ENCODE measurements around the gene PRPF6.

The PRPF6 gene

GRCh38 chr20:63942969-63943807, 37.7 kb upstream of the PRPF6 start:
- Mint-ChIP-seq H3K4me1 (peaks cover 33% of the 10 kb centered on the region), H3K4me3 (no peak overlapping the region), H3K9me3 (peaks cover 3% of the 10 kb centered on the region), H3K27ac (no peak overlapping the region), H3K36me3 (peaks cover 39% of the 10 kb centered on the region), H3K27me3 (no peaks in the 10 kb centered on the region)
- ATAC-seq, result no peak

GRCh38 chr20:63943808-63944077, 37.2 kb upstream of the PRPF6 start:
- no peak for ATAC-seq
- Mint-ChIP-seq H3K27ac (no peak overlapping the region), H3K9me3 (peaks cover 3% of the 10 kb centered on the region), H3K4me3 (no peak overlapping the region), H3K4me1 (peaks cover 39% of the 10 kb centered on the region), H3K27me3 (no peaks in the 10 kb centered on the region), H3K36me3 (peaks cover 39% of the 10 kb centered on the region)

- Mint-ChIP-seq H3K27me3 (no peaks in the 10 kb centered on the region), H3K4me1 (peaks cover 45% of the 10 kb centered on the region), H3K4me3 (no peak overlapping the region), H3K36me3 (peaks cover 39% of the 10 kb centered on the region), H3K9me3 (peaks cover 3% of the 10 kb centered on the region), H3K27ac (no peak overlapping the region)
- no peak for ATAC-seq
These were observed 36.6 kb upstream of the PRPF6 start for GRCh38 chr20:63944078-63944941.

GRCh38 chr20:63945031-63945658, 35.8 kb upstream of the PRPF6 start:
- ATAC-seq, result no peak
- H3K4me3 Mint-ChIP-seq, result no peak overlapping the region
- peaks cover 53% of the 10 kb centered on the region for H3K4me1 Mint-ChIP-seq
- H3K9me3 Mint-ChIP-seq, result peaks cover 3% of the 10 kb centered on the region
- H3K27me3 Mint-ChIP-seq, result no peaks in the 10 kb centered on the region
- no peak overlapping the region for H3K27ac Mint-ChIP-seq
- H3K36me3 Mint-ChIP-seq, result peaks cover 37% of the 10 kb centered on the region

GRCh38 chr20:63945921-63946920, 34.7 kb upstream of the PRPF6 start:
- Mint-ChIP-seq H3K27me3 (no peaks in the 10 kb centered on the region), H3K36me3 (peaks cover 26% of the 10 kb centered on the region), H3K9me3 (peaks cover 3% of the 10 kb centered on the region), H3K27ac (no peak overlapping the region), H3K4me3 (no peak overlapping the region), H3K4me1 (peaks cover 59% of the 10 kb centered on the region)
- ATAC-seq, result no peak

GRCh38 chr20:63946986-63947637, 33.8 kb upstream of the PRPF6 start:
- H3K4me1 Mint-ChIP-seq, result peaks cover 59% of the 10 kb centered on the region
- peak overlapping the region; percentile 80 for H3K27ac Mint-ChIP-seq
- ATAC-seq, result no peak
- no peaks in the 10 kb centered on the region for H3K27me3 Mint-ChIP-seq
- peak overlapping the region; percentile 73 for H3K4me3 Mint-ChIP-seq
- no peaks in the 10 kb centered on the region for H3K9me3 Mint-ChIP-seq
- peaks cover 19% of the 10 kb centered on the region for H3K36me3 Mint-ChIP-seq

- Mint-ChIP-seq H3K36me3 (peaks cover 14% of the 10 kb centered on the region), H3K4me3 (peak overlapping the region; percentile 73), H3K4me1 (peaks cover 61% of the 10 kb centered on the region), H3K9me3 (no peaks in the 10 kb centered on the region), H3K27me3 (no peaks in the 10 kb centered on the region), H3K27ac (peak overlapping the region; percentile 80)
- ATAC-seq, result peak; percentile 59
These were observed 33.1 kb upstream of the PRPF6 start for GRCh38 chr20:63947638-63948456.

GRCh38 chr20:63950701-63951397, 30.1 kb upstream of the PRPF6 start:
- ATAC-seq, result no peak
- peak overlapping the region; percentile 55 for H3K27ac Mint-ChIP-seq
- H3K4me3 Mint-ChIP-seq, result no peak overlapping the region
- no peaks in the 10 kb centered on the region for H3K9me3 Mint-ChIP-seq
- no peaks in the 10 kb centered on the region for H3K36me3 Mint-ChIP-seq
- no peaks in the 10 kb centered on the region for H3K27me3 Mint-ChIP-seq
- H3K4me1 Mint-ChIP-seq, result peaks cover 87% of the 10 kb centered on the region

- H3K4me1 Mint-ChIP-seq, result peaks cover 87% of the 10 kb centered on the region
These were observed 29.3 kb upstream of the PRPF6 start for GRCh38 chr20:63951398-63952209.

GRCh38 chr20:63952210-63952535, 28.8 kb upstream of the PRPF6 start:
- Mint-ChIP-seq H3K4me1 (peaks cover 84% of the 10 kb centered on the region), H3K36me3 (no peaks in the 10 kb centered on the region), H3K4me3 (no peak overlapping the region), H3K27me3 (no peaks in the 10 kb centered on the region), H3K9me3 (no peaks in the 10 kb centered on the region), H3K27ac (peak overlapping the region; percentile 55)
- ATAC-seq, result no peak

More at GRCh38 chr20:63951398-63952209, 29.3 kb upstream of the PRPF6 start:
- no peaks in the 10 kb centered on the region for H3K9me3 Mint-ChIP-seq
- H3K27ac Mint-ChIP-seq, result peak overlapping the region; percentile 55
- peak; percentile 28 for ATAC-seq
- H3K36me3 Mint-ChIP-seq, result no peaks in the 10 kb centered on the region
- peak overlapping the region; percentile 44 for H3K4me3 Mint-ChIP-seq
- H3K27me3 Mint-ChIP-seq, result no peaks in the 10 kb centered on the region

- Mint-ChIP-seq H3K27ac (peak overlapping the region; percentile 87), H3K4me3 (no peak overlapping the region), H3K36me3 (no peaks in the 10 kb centered on the region), H3K4me1 (peaks cover 84% of the 10 kb centered on the region), H3K9me3 (no peaks in the 10 kb centered on the region), H3K27me3 (no peaks in the 10 kb centered on the region)
- no peak for ATAC-seq
These were observed 28.2 kb upstream of the PRPF6 start for GRCh38 chr20:63952769-63953168.

- H3K4me3 Mint-ChIP-seq, result peak overlapping the region; percentile 87
These were observed 27.0 kb upstream of the PRPF6 start for GRCh38 chr20:63953764-63954429.

More at GRCh38 chr20:63953764-63954429, 27.0 kb upstream of the PRPF6 start:
- ATAC-seq, result no peak
- Mint-ChIP-seq H3K9me3 (no peaks in the 10 kb centered on the region), H3K27me3 (no peaks in the 10 kb centered on the region), H3K36me3 (peaks cover under 1% of the 10 kb centered on the region), H3K27ac (peak overlapping the region; percentile 87), H3K4me1 (peaks cover 84% of the 10 kb centered on the region)

All from stimulated activated memory B cell treated with anti-CD40 and anti-IgM and Interleukin-4, amounts not matched to agents 10 μg/mL and 1 μg/mL and 100 μg/mL, for 72 hours (primary cell).